ENCODE data around the gene LRP5.

Gene LRP5

GRCh38 chr11:68297052-68297378 lies 15.4 kb upstream of the LRP5 start:
- Histone ChIP-seq H3K4me1 (ENCODE audit: control insufficient read depth, low read length) (peaks cover 56% of the 10 kb centered on the region), H3K27ac (ENCODE audit: low read depth, low read length) (no peak overlapping the region), H4K20me1 (ENCODE audit: control insufficient read depth, insufficient read depth, low read depth, low read length) (no peaks in the 10 kb centered on the region), H3K36me3 (ENCODE audit: control insufficient read depth, low read length) (no peaks in the 10 kb centered on the region), H3K4me3 (ENCODE audit: low read length) (no peak overlapping the region), H3K4me2 (ENCODE audit: low read length) (peak overlapping the region; percentile 46), H3K9me3 (ENCODE audit: control insufficient read depth, insufficient read depth, low read length) (no peaks in the 10 kb centered on the region), H3K79me2 (ENCODE audit: control insufficient read depth, low read length) (no peaks in the 10 kb centered on the region), H3F3A (ENCODE audit: control insufficient read depth, insufficient read depth) (peaks cover 14% of the 10 kb centered on the region), H3K27me3 (ENCODE audit: control insufficient read depth, low read length) (peaks cover 2% of the 10 kb centered on the region; the same call in 1 of the 2 replicates), H3K9me2 (replicated peaks; ENCODE audit: control insufficient read depth, low read length) (no peaks in the 10 kb centered on the region)
- TF ChIP-seq EZH2phosphoT487 (IDR thresholded peaks at IDR 0.05; ENCODE audit: borderline replicate concordance, low read length) (no peak), CTCF (IDR thresholded peaks at IDR 0.05; ENCODE audit: low read depth, low read length, poor library complexity, severe bottlenecking) (no peak)

- H3F3A ChIP-seq (ENCODE audit: control insufficient read depth, insufficient read depth): peaks cover 14% of the 10 kb centered on the region
- H3K4me2 ChIP-seq (ENCODE audit: low read length): 0 out of 2 replicates have a peak overlapping the region, but pooled peaks have one; percentile 26
- H3K27me3 ChIP-seq (ENCODE audit: control insufficient read depth, low read length): peaks cover 2% of the 10 kb centered on the region; the same call in 1 of the 2 replicates
- H3K9me2 ChIP-seq (replicated peaks; ENCODE audit: control insufficient read depth, low read length): no peaks in the 10 kb centered on the region
- peaks cover 51% of the 10 kb centered on the region for H3K4me1 ChIP-seq (ENCODE audit: control insufficient read depth, low read length)
- TF ChIP-seq CTCF (IDR thresholded peaks at IDR 0.05; ENCODE audit: low read depth, low read length, poor library complexity, severe bottlenecking) (no peak), EZH2phosphoT487 (IDR thresholded peaks at IDR 0.05; ENCODE audit: borderline replicate concordance, low read length) (no peak)
- H3K9me3 ChIP-seq (ENCODE audit: control insufficient read depth, insufficient read depth, low read length): no peaks in the 10 kb centered on the region
- no peaks in the 10 kb centered on the region for H3K79me2 ChIP-seq (ENCODE audit: control insufficient read depth, low read length)
- H3K4me3 ChIP-seq (ENCODE audit: low read length): no peak overlapping the region
- no peaks in the 10 kb centered on the region for H3K36me3 ChIP-seq (ENCODE audit: control insufficient read depth, low read length)
- H3K27ac ChIP-seq (ENCODE audit: low read depth, low read length): no peak overlapping the region
- no peaks in the 10 kb centered on the region for H4K20me1 ChIP-seq (ENCODE audit: control insufficient read depth, insufficient read depth, low read depth, low read length)
These were observed 14.9 kb upstream of the LRP5 start for GRCh38 chr11:68297494-68297811.

GRCh38 chr11:68297812-68298658 lies 14.4 kb upstream of the LRP5 start:
- peaks cover 11% of the 10 kb centered on the region for H3F3A ChIP-seq (ENCODE audit: control insufficient read depth, insufficient read depth)
- H3K9me2 ChIP-seq (replicated peaks; ENCODE audit: control insufficient read depth, low read length): no peaks in the 10 kb centered on the region
- no peaks in the 10 kb centered on the region for H3K79me2 ChIP-seq (ENCODE audit: control insufficient read depth, low read length)
- no peak overlapping the region for H3K4me3 ChIP-seq (ENCODE audit: low read length)
- H4K20me1 ChIP-seq (ENCODE audit: control insufficient read depth, insufficient read depth, low read depth, low read length): no peaks in the 10 kb centered on the region
- H3K4me1 ChIP-seq (ENCODE audit: control insufficient read depth, low read length): peaks cover 45% of the 10 kb centered on the region
- no peaks in the 10 kb centered on the region for H3K36me3 ChIP-seq (ENCODE audit: control insufficient read depth, low read length)
- H3K27ac ChIP-seq (ENCODE audit: low read depth, low read length): no peak overlapping the region
- peaks cover 2% of the 10 kb centered on the region; the same call in 1 of the 2 replicates for H3K27me3 ChIP-seq (ENCODE audit: control insufficient read depth, low read length)
- TF ChIP-seq CTCF (IDR thresholded peaks at IDR 0.05; ENCODE audit: low read depth, low read length, poor library complexity, severe bottlenecking) (peak; percentile 93), EZH2phosphoT487 (IDR thresholded peaks at IDR 0.05; ENCODE audit: borderline replicate concordance, low read length) (no peak)
- H3K4me2 ChIP-seq (ENCODE audit: low read length): peak overlapping the region; percentile 26; the same call in 1 of the 2 replicates
- H3K9me3 ChIP-seq (ENCODE audit: control insufficient read depth, insufficient read depth, low read length): no peaks in the 10 kb centered on the region
